ENCODE results near the gene SYTL3. TPM values are rescaled to one million over a fixed set of nuclear protein-coding genes. Genes with fewer than 3 reads are reported as not detected.

SYTL3 gene
- total RNA-seq, 2 donors from 2014 or later = 1.3 to 1.8 TPM

DNA sequence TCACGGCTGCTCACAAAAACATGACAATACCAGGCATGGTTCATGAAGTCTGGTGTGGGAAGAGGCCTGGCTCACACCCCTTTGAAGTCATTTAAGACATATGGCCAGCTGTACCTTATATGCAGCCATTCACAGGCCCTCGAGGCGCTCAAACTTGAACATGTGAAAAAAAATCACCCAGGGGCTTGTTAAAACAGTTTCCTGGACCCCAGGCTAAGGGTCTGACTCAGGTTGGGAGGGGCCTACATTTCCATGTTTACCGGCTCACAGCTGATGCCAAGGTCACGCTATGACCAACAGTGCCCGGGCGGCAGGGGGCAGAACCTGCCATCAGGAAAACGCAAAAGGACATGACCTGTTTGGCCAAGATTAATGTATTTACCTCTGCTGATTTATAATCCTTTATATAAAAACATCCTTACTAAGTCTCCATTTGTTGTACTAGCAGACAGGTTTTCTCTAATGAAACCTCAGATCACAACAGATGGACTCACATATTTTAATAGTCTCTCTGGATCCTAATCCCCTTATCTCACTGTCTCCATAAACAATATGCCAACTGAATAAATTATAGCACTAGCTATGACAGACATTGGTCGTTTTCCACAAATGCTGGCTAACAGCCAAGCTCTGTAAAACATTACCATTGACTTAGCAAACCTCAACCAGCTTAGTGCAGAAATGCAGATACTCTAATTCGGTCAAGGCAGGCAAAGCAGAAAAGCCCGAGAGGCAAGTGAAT lies 149.4 kb downstream of the SYTL3 start:
- H3K4me3 ChIP-seq = no peak overlapping the region
- ATAC-seq (peak; percentile 85), DNase-seq (peak; percentile 86 to 96 (median 90))
- H3K27me3 ChIP-seq = no peaks in the 10 kb centered on the region
- WGBS, 2 donors = 8 to 21% methylated on average over 11 of the region's 11 CpGs
- no peaks in the 10 kb centered on the region for H3K9me3 ChIP-seq
- H3K36me3 ChIP-seq (replicated peaks in 1 of 2; ENCODE audit: insufficient read depth in 1 of 2, low read depth in 2 of 2) = no peaks in the 10 kb centered on the region
- TF ChIP-seq, protein P1, sequence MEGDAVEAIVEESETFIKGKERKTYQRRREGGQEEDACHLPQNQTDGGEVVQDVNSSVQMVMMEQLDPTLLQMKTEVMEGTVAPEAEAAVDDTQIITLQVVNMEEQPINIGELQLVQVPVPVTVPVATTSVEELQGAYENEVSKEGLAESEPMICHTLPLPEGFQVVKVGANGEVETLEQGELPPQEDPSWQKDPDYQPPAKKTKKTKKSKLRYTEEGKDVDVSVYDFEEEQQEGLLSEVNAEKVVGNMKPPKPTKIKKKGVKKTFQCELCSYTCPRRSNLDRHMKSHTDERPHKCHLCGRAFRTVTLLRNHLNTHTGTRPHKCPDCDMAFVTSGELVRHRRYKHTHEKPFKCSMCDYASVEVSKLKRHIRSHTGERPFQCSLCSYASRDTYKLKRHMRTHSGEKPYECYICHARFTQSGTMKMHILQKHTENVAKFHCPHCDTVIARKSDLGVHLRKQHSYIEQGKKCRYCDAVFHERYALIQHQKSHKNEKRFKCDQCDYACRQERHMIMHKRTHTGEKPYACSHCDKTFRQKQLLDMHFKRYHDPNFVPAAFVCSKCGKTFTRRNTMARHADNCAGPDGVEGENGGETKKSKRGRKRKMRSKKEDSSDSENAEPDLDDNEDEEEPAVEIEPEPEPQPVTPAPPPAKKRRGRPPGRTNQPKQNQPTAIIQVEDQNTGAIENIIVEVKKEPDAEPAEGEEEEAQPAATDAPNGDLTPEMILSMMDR (IDR thresholded peaks at IDR 0.05) = peak in 5 of 7 experiments; percentile 16 to 59 (median 55)
- TF ChIP-seq POLR2A (IDR thresholded peaks at IDR 0.05) = peak in 2 of 3 donors; percentile 39 to 40
- H3K27ac ChIP-seq = peak overlapping the region; percentile 60 to 94 (median 92)
- peaks cover 95% of the 10 kb centered on the region for H3K4me1 ChIP-seq
- intact Hi-C loops (cut with DNase I) = no loop called here

DNA sequence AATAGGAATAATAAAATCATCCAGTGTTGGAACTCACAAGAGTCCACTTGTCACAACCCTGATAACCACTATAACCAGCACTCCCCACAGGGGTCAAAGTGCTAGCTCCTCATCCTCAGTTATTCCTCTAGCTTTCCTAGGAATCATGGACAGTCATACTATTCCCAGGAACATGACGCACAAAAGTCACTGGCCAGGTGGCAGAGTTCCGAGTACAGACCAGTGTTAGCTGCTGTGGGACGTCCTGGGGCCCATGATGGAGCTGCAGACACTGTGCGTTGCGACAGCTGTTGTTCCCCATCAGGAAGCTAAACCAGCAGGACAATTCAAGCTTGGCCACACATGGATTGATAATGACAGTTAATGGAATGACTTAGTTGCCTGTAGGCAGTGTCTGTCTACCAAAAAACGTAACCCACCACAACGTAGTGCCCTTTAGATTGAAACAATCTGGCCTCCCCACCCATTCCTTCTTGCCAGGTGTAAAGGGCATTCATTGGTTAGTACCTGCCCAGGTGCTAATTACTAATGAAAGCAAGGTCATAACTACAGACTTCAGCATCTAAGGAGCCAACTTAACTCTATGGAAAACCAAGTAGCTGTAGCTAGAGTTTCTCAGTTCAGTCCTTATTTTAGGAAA lies 151.9 kb downstream of the SYTL3 start:
- peak; percentile 68 to 85 (median 81) for DNase-seq
- H3K36me3 ChIP-seq (replicated peaks in 1 of 2; ENCODE audit: insufficient read depth in 1 of 2, low read depth in 2 of 2) = no peaks in the 10 kb centered on the region
- no peaks in the 10 kb centered on the region for H3K9me3 ChIP-seq
- peaks cover 86% of the 10 kb centered on the region for H3K4me1 ChIP-seq
- peak; percentile 47 for ATAC-seq
- intact Hi-C loops (cut with DNase I) = no loop called here
- WGBS, 2 donors = 30 to 36% methylated on average over 5 to 7 of the region's 7 CpGs
- TF ChIP-seq POLR2A (IDR thresholded peaks at IDR 0.05) = no peak
- TF ChIP-seq, protein P1 (IDR thresholded peaks at IDR 0.05) = no peak
- no peaks in the 10 kb centered on the region for H3K27me3 ChIP-seq
- H3K27ac ChIP-seq = peak overlapping the region; percentile 76 to 94 (median 92)
- H3K4me3 ChIP-seq = no peak overlapping the region

DNA sequence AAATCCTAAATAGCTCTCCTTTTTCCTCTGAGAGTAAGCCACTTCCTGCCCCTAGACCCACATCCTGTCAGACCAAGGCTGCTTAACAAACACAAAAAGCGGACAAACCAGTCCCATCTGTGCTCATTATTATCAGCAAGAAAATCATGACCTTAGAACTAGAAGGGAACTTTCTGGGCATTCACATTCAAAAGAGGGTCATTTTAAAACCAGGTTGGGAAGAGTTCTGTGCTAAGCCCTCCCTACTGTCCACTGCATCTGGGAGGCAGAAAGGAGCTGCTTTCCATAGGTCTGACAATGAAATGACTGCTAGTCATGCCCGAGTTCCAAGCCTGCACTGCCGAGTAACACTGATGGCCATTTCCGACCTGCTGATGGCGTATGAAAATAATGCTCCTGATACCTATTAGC lies 153.9 kb downstream of the SYTL3 start:
- no peak for TF ChIP-seq POLR2A (IDR thresholded peaks at IDR 0.05)
- TF ChIP-seq, protein P1 (IDR thresholded peaks at IDR 0.05) = no peak
- H3K36me3 ChIP-seq (replicated peaks in 1 of 2; ENCODE audit: insufficient read depth in 1 of 2, low read depth in 2 of 2) = no peaks in the 10 kb centered on the region
- no peak for ATAC-seq
- intact Hi-C loops (cut with DNase I) = no loop called here
- H3K27ac ChIP-seq = peak overlapping the region; percentile 60 to 93 (median 69)
- H3K4me1 ChIP-seq = peaks cover 85% of the 10 kb centered on the region
- H3K4me3 ChIP-seq = no peak overlapping the region
- 15 to 19% methylated on average over 5 of the region's 5 CpGs for WGBS, 2 donors
- no peaks in the 10 kb centered on the region for H3K27me3 ChIP-seq
- peak in 3 of 4 donors; percentile 52 to 62 (median 55) for DNase-seq
- no peaks in the 10 kb centered on the region for H3K9me3 ChIP-seq

DNA sequence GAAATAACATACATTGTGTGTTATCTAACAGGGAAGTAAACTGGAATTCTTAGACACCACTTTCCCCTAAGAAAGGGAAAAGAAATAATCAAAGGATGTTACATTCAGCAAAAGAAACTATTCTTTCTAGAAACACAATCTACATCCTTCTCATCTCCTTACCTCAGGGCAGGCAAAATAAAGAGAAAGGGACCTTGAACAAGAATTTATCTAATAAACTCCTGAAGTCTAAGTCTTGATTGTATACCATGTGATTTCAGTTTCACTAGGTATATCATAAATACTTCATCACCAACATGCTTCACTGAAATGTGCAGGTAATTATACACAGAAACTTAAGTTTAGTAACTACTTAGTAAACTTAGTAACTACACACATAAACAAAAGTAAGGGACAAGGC lies 154.4 kb downstream of the SYTL3 start:
- Histone ChIP-seq H3K27me3 (no peaks in the 10 kb centered on the region), H3K36me3 (replicated peaks in 1 of 2; ENCODE audit: insufficient read depth in 1 of 2, low read depth in 2 of 2) (no peaks in the 10 kb centered on the region), H3K4me1 (peaks cover 85% of the 10 kb centered on the region), H3K27ac (peak overlapping the region; percentile 60 to 93 (median 69)), H3K9me3 (no peaks in the 10 kb centered on the region), H3K4me3 (no peak overlapping the region)
- ATAC-seq = no peak
- intact Hi-C loops (cut with DNase I) = no loop called here
- TF ChIP-seq POLR2A (IDR thresholded peaks at IDR 0.05) = no peak
- TF ChIP-seq, protein P1 (IDR thresholded peaks at IDR 0.05) = no peak
- no peak for DNase-seq

Data from body of pancreas (tissue), 4 donors.